HepG2 (cell line): ENCODE results near the gene FRAS1. TPM values are rescaled to one million over a fixed set of nuclear protein-coding genes. Genes with fewer than 3 reads are reported as not detected.

Source experiments
- ATAC-seq: fragments of 200-7000 bp; cut with Tn5 transposase; 3 replicates; pipeline ENCODE4 v1.9.1; 2020; ENCODE audit warnings: mild to moderate bottlenecking, moderate library complexity
- BruUV-seq: library from RNA; stranded (reverse); fragments of 400-500 nt; replicated peaks from 2 replicates; lab custom pipeline; 2021; lab: Mats Ljungman, UMichigan
- CTCF ChIA-PET: fragments of 300-600 bp; formaldehyde crosslinking; extraction: SDS; loops from one replicate; lab custom pipeline; 2021; ENCODE audit warnings: low total read pairs, inconsistent platforms, low intra/inter-chr PET ratio; lab: Yijun Ruan, JAX
- POLR2A ChIA-PET: fragments of 350-600 bp; sonication (Branson Sonifier 250); formaldehyde crosslinking; loops from one replicate; lab custom pipeline; 2020; ENCODE audit warnings: antibody characterized with exemption, inconsistent platforms; lab: Yijun Ruan, JAX
- DNase-seq: peaks from one replicate; pipeline ENCODE4 v3.0.0-alpha.2; 2015; ENCODE audit warnings: low spot score
- FAIRE-seq: peaks from 3 replicates; lab custom pipeline; 2011; peaks lifted over from hg19 to GRCh38; lab: Jason Lieb, UNC
- H2AFZ ChIP-seq: one replicate; pipeline ENCODE4 v1.6.1; 2011; ENCODE audit warnings: low read length, inconsistent platforms
- H3K27ac ChIP-seq: fragments of 300-600 bp; 3 replicates; pipeline ENCODE4 v1.8.0; 2011; ENCODE audit warnings: mixed run types, mild to moderate bottlenecking, mixed read lengths, low read length, inconsistent platforms; ENCODE audit not compliant: insufficient read depth; ENCODE audit errors: extremely low read length
- H3K27me3 ChIP-seq, 2 experiments: fragments of 200-600 bp in 1 of 2; 2 replicates in 1 of 2; 3 replicates in 1 of 2; pipeline versions ENCODE4 v1.6.0 to v1.8.0; 2011; ENCODE audit warnings: low read length in 2 of 2, mild to moderate bottlenecking in 2 of 2, moderate library complexity in 2 of 2, inconsistent platforms in 1 of 2; ENCODE audit not compliant: insufficient read depth in 2 of 2, control insufficient read depth in 1 of 2
- H3K36me3 ChIP-seq, 2 experiments: fragments of 200-600 bp in 1 of 2; replicated peaks in 1 of 2; 2 replicates in 1 of 2; 3 replicates in 1 of 2; pipeline versions ENCODE4 v1.5.1 to v1.8.0; 2011; ENCODE audit warnings: low read length in 2 of 2, inconsistent platforms in 1 of 2; ENCODE audit not compliant: insufficient read depth in 2 of 2, control insufficient read depth in 1 of 2
- H3K4me1 ChIP-seq: 2 replicates; pipeline ENCODE4 v1.5.1; 2012; ENCODE audit warnings: low read length, inconsistent platforms; ENCODE audit not compliant: insufficient read depth
- H3K4me2 ChIP-seq: 2 replicates; pipeline ENCODE4 v1.6.0; 2011; ENCODE audit warnings: low read depth, low read length, inconsistent platforms
- H3K4me3 ChIP-seq, 3 experiments: fragments of 200-600 bp in 1 of 3; sonication (generic), shearing (Covaris generic) in 1 of 3; replicated peaks in 1 of 3; 2 replicates each; pipeline ENCODE4 v1.5.1; 2011 to 2016; ENCODE audit warnings: low read length in 3 of 3, inconsistent platforms in 2 of 3, low read depth in 2 of 3, mild to moderate bottlenecking in 2 of 3, control low read depth in 1 of 3, mixed read lengths in 1 of 3; ENCODE audit not compliant: insufficient read depth in 1 of 3
- H3K79me2 ChIP-seq: one replicate; pipeline ENCODE4 v1.6.1; 2011; ENCODE audit warnings: low read length, inconsistent platforms; ENCODE audit not compliant: insufficient read depth
- H3K9ac ChIP-seq: 2 replicates; pipeline ENCODE4 v1.6.0; 2011; ENCODE audit warnings: mild to moderate bottlenecking, low read depth, low read length, inconsistent platforms; ENCODE audit not compliant: insufficient read depth
- H3K9me3 ChIP-seq: 2 replicates; pipeline ENCODE4 v1.5.1; 2012; ENCODE audit warnings: mild to moderate bottlenecking, low read length
- H4K20me1 ChIP-seq: 2 replicates; pipeline ENCODE4 v1.6.0; 2011; ENCODE audit warnings: inconsistent platforms, mild to moderate bottlenecking, low read length, moderate library complexity; ENCODE audit not compliant: insufficient read depth
- BATF2 ChIP-seq: sonication (generic); formaldehyde crosslinking; IDR thresholded peaks from 2 replicates; pipeline ENCODE4 v1.8.0; 2022; ENCODE audit warnings: mild to moderate bottlenecking, missing genetic modification reagents, moderate library complexity
- ERF ChIP-seq: IDR thresholded peaks from 2 replicates; pipeline ENCODE4 v1.6.1; 2018; ENCODE audit warnings: missing biosample characterization, missing genetic modification reagents
- HNF4A ChIP-seq: sonication (generic); formaldehyde crosslinking; IDR thresholded peaks from 2 replicates; pipeline ENCODE4 v1.4.0; 2020; ENCODE audit warnings: missing genetic modification reagents
- MEIS1 ChIP-seq: sonication (generic); formaldehyde crosslinking; IDR thresholded peaks from 2 replicates; pipeline ENCODE4 v1.9.0; 2021; ENCODE audit warnings: mild to moderate bottlenecking, missing genetic modification reagents, moderate library complexity, borderline replicate concordance
- MNT ChIP-seq: fragments of 450-650 bp; IDR thresholded peaks from 2 replicates; pipeline ENCODE4 v1.6.1; 2016
- USF2 ChIP-seq, 2 experiments: sonication (generic) in 1 of 2; formaldehyde crosslinking in 1 of 2; IDR thresholded peaks; 2 replicates each; pipeline versions ENCODE4 v1.5.1 to v1.6.1; 2011 to 2020; ENCODE audit warnings: borderline replicate concordance in 1 of 2, low read depth in 1 of 2, low read length in 1 of 2, mild to moderate bottlenecking in 1 of 2, missing genetic modification reagents in 1 of 2, moderate library complexity in 1 of 2
- ZBTB25 ChIP-seq: IDR thresholded peaks from 2 replicates; pipeline ENCODE4 v1.6.1; 2018; ENCODE audit warnings: missing genetic modification reagents
- ZFP37 ChIP-seq: sonication (generic); formaldehyde crosslinking; IDR thresholded peaks from 2 replicates; pipeline ENCODE4 v1.4.0; 2020; ENCODE audit warnings: missing genetic modification reagents, borderline replicate concordance
- ZNF138 ChIP-seq: sonication (generic); formaldehyde crosslinking; IDR thresholded peaks from 2 replicates; pipeline ENCODE4 v1.5.0; 2020; ENCODE audit warnings: mild to moderate bottlenecking, low read depth, missing genetic modification reagents
- ZNF558 ChIP-seq: sonication (generic); formaldehyde crosslinking; IDR thresholded peaks from 2 replicates; pipeline ENCODE4 v1.9.0; 2022; ENCODE audit warnings: mild to moderate bottlenecking, missing genetic modification reagents, borderline replicate concordance
- ZNF772 ChIP-seq: sonication (generic); formaldehyde crosslinking; IDR thresholded peaks from 2 replicates; pipeline ENCODE4 v1.5.0; 2020; ENCODE audit warnings: mild to moderate bottlenecking, missing genetic modification reagents
- WGBS: methylation state at CpG from one replicate; pipeline ENCODE4 v1.1.6; 2017; ENCODE audit warnings: low lambda C conversion rate; 5-methylcytosine and 5-hydroxymethylcytosine counted together
- in situ Hi-C: cut with HindIII; loops from 2 replicates; pipeline ENCODE4 v1.10.0; 2017; ENCODE audit warnings: low pct_unique_long_range_greater_than_20kb; ENCODE audit not compliant: extremely low pct_ligation_motif_present
- intact Hi-C: fragments of 100-400 bp; cut with micrococcal nuclease; formaldehyde crosslinking; loops from one replicate; pipeline ENCODE4 v1.10.0; 2022; ENCODE audit not compliant: unreplicated experiment
- polyA plus RNA-seq, 8 experiments: library from polyadenylated mRNA; depleted of rRNA in 3 of 8; stranded (reverse) in 7 of 8; unstranded in 1 of 8; fragments of >200 nt; fragmentation: Illumina TruSeq in 4 of 8; extraction: Trizol in 4 of 8; gene quantifications; 2 replicates each; pipeline versions ENCODE4 v1.2.1 to v1.2.3, GENCODE V29; 2011 to 2016; ENCODE audit warnings: low read depth in 4 of 8, missing spikeins in 1 of 8, mixed read lengths in 1 of 8; ENCODE audit not compliant: insufficient read depth in 1 of 8
- total RNA-seq, 5 experiments: library from RNA; depleted of rRNA; stranded (reverse); fragments of >200 nt; fragmentation: Illumina TruSeq; extraction: Trizol; gene quantifications; 2 replicates each; pipeline ENCODE4 v1.2.3, GENCODE V29; 2016; ENCODE audit warnings: low read depth in 1 of 5

FRAS1 gene
- total and polyA plus RNA-seq, 2 of the 13 experiments (the other 11 are each of a cell fraction or from before 2014, with no cell fraction given): 22.5 to 31.6 TPM

- Histone ChIP-seq H3K9ac (no peak overlapping the region), H3K27ac (no peak overlapping the region), H3K4me3 (no peak overlapping the region), H3K79me2 (no peaks in the 10 kb centered on the region), H3K4me1 (peaks cover 14% of the 10 kb centered on the region; the same call in 1 of the 2 replicates), H3K36me3 (peaks cover 18 to 61% of the 10 kb centered on the region in 2 experiments), H2AFZ (no peak overlapping the region), H3K27me3 (no peaks in the 10 kb centered on the region; a peak in 1 of 5 replicates), H4K20me1 (no peaks in the 10 kb centered on the region), H3K4me2 (no peak overlapping the region), H3K9me3 (no peaks in the 10 kb centered on the region)
- intact Hi-C loops: no loop called here
- POLR2A ChIA-PET: no interaction called here
- TF ChIP-seq BATF2 (CRISPR knock-in tag) (no peak), ZFP37 (CRISPR knock-in tag) (no peak), ZNF772 (CRISPR knock-in tag) (no peak), ERF (CRISPR knock-in tag) (no peak), ZNF558 (no peak), ZBTB25 (no peak), MEIS1 (CRISPR knock-in tag) (no peak), ZNF138 (CRISPR knock-in tag) (no peak), HNF4A (no peak), USF2 (IDR thresholded peaks at IDR 0.05; ENCODE audit: low read depth, low read length) (no peak), USF2 (CRISPR knock-in tag; IDR thresholded peaks at IDR 0.05; ENCODE audit: borderline replicate concordance) (no peak), MNT (no peak)
- in situ Hi-C loops: no loop called here
- no TSS peak for BruUV-seq
- CTCF ChIA-PET: no interaction called here
- ATAC-seq: no peak
- WGBS: 88% methylated on average over 2 of the region's 2 CpGs
- peak; percentile 4 for FAIRE-seq
- peak; percentile 13 for DNase-seq
Measured at GRCh38 chr4:78426972-78427371, 369.8 kb downstream of the FRAS1 start.
